Kidney epithelial cell (primary cell): ENCODE measurements around the gene ALDH3B1. TPM values are rescaled to one million over a fixed set of nuclear protein-coding genes. Genes with fewer than 3 reads are reported as not detected.
"Not testable (repeated sequence)": the region's sequence is repeated elsewhere in the genome, so short reads cannot be mapped to it uniquely, and the experiment has no call there.

Source experiments
- DNase-seq: peaks from one replicate; pipeline ENCODE4 v3.0.0-alpha.2; 2010; ENCODE audit warnings: low read depth
- H3K27me3 ChIP-seq: 2 replicates; pipeline ENCODE4 v1.6.0; 2011; ENCODE audit warnings: low read length; ENCODE audit not compliant: control insufficient read depth, insufficient read depth
- H3K36me3 ChIP-seq: 2 replicates; pipeline ENCODE4 v1.5.1; 2011; ENCODE audit warnings: low read length; ENCODE audit not compliant: control insufficient read depth, insufficient read depth
- H3K4me3 ChIP-seq: 2 replicates; pipeline ENCODE4 v1.5.1; 2011; ENCODE audit warnings: low read depth, mild to moderate bottlenecking, control low read depth, low read length
- CTCF ChIP-seq: IDR thresholded peaks from 2 replicates; pipeline ENCODE4 v1.5.1; 2011; ENCODE audit warnings: mild to moderate bottlenecking, moderate library complexity, low read length, control low read depth, inconsistent platforms; ENCODE audit not compliant: insufficient read depth, poor library complexity, severe bottlenecking
- total RNA-seq: library from RNA; depleted of rRNA; stranded (reverse); fragments of >200 nt; gene quantifications from 2 replicates; pipeline ENCODE4 v1.2.3, GENCODE V29; 2015

ALDH3B1 gene
- total RNA-seq, result 1.2 and 2.6 TPM in 2 replicates

DNA sequence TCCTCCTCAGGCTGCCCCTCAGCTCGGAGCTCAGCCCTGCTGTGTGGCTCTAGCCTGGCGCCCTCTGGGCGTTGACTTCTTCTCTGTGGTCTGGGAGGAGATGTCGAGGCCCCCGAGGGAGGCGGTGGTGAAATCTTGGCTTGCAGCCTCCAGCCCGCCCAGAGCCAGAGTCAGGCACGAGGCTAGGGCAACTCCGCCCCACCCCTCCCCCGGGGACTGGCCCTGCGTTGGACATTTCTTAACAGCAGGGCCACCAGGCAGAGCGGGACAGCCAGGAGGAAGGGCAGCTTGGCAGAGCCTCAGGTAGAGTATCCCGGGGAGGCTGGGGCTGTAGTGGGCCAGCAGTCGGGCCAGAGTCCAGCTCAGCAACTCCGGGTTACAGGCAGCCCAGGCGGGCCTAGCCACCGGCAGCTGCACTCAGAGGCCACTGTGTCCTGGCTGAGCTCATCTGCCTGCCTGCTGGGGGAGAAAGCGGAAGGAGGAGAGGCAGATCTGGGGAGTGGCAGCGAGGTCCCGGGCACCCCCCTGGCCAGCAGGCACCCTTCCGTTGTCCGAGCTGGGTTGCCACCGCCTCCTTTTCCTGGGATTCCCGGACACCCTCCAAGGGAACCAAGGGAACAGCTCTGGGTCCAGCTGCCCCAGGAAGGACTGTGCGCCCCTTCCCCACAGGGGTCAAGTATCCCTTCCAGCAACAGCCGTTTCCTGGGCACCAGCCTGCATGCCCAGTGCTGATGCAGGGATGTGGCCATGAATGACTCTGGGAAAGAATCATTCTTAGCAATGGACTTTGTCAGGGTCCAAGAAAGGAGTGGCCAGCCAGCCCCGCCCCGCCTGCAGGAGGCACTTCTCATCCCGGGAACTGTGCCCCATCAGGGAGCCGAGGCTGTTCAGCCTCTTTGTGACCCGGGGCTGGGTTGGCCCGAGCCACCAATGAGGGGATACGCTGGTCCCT, at the start of gene ALDH3B1:
TSS of gene ALDH3B1 (plus strand) at position 238 of the 952 bp plus-strand sequence. CDS start 4,971 bp downstream, outside the sequence.
- peak; percentile 25 for DNase-seq
- TF ChIP-seq CTCF, result no peak
- no peaks in the 10 kb centered on the region for H3K27me3 ChIP-seq
- no peaks in the 10 kb centered on the region for H3K36me3 ChIP-seq
- no peak within 1 kb of the TSS for H3K4me3 ChIP-seq

DNA sequence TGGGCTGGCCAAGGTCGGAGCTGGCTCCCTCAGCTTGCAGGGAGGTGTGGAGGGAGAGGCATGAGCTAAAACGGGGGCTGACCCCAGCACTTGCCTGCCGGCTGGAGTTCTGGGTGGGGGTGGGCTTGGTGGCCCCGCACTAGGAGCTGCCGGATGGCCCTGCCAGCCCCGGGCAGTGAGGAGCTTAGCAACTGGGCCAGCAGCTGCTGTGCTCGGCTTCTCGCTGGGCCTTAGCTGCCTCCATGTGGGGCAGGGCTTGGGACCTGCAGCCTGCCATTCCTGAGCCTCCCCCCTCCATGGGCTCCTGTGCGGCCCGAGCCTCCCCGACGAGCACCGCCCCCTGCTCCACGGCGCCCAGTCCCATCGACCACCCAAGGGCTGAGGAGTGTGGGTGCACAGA, 46.9 kb upstream of the ALDH3B1 start:
- not testable (repeated sequence) for DNase-seq, H3K4me3 ChIP-seq, H3K27me3 ChIP-seq, H3K36me3 ChIP-seq

GRCh38 chr11:67963879-67964278, 46.2 kb upstream of the ALDH3B1 start:
- H3K36me3 ChIP-seq, H3K4me3 ChIP-seq, H3K27me3 ChIP-seq, DNase-seq: not testable (repeated sequence)

GRCh38 chr11:67964746-67965145, 45.4 kb upstream of the ALDH3B1 start:
- not testable (repeated sequence) for H3K36me3 ChIP-seq, H3K27me3 ChIP-seq, DNase-seq, H3K4me3 ChIP-seq

GRCh38 chr11:67965830-67966348, 44.2 kb upstream of the ALDH3B1 start:
- not testable (repeated sequence) for H3K4me3 ChIP-seq, DNase-seq, H3K27me3 ChIP-seq, H3K36me3 ChIP-seq

DNA sequence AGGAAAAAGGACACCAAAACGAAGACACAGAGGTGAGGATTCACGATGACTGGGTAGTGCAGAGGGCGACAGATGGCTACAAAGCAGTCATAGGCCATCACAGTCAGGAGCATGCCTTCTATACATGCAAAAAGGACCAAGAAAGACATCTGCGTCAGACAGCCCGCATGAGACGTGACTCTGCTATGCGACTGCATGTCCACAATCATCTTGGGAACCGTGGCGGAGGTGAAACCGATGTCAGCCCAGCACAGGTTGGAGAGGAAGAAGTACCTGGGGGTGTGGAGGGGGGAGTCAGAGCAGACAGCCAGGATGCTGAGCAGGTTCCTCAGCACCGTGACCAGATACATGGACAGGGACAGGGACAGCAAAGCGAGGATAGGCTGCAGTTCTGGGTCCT, 35.4 kb upstream of the ALDH3B1 start:
- not testable (repeated sequence) for DNase-seq, H3K27me3 ChIP-seq, H3K36me3 ChIP-seq, H3K4me3 ChIP-seq

DNA sequence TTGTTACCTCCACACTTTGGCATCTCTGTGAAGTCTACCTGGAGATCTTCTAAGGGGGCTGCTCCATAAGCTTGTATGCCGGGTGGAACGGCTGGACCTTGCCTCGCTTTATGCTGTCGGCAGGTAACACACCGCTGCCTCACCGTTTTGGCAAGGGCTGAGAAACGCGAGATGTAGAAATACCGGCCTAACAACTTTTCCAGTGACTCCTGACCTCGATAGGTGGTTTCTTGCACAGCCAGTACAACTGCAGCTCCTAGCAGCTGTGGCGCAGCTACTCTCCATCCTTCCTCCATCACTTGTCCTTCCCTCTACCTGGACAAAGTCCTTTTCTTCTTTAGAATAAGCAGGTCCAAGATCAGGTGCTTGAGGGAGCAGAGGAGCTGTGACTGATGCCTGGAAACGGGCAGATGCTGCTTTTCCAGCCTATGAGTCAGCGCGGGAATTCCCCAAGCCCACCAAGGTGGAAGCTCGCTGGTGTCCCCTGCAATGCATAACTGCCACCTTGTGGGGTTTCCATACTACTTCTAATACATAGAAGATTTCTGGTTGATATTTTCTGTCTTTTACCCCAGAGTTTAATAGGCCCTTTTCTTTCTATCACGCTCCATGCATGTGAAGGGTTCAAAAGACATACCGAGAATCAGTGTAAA, 31.2 kb upstream of the ALDH3B1 start:
- not testable (repeated sequence) for H3K4me3 ChIP-seq, H3K36me3 ChIP-seq, DNase-seq

DNA sequence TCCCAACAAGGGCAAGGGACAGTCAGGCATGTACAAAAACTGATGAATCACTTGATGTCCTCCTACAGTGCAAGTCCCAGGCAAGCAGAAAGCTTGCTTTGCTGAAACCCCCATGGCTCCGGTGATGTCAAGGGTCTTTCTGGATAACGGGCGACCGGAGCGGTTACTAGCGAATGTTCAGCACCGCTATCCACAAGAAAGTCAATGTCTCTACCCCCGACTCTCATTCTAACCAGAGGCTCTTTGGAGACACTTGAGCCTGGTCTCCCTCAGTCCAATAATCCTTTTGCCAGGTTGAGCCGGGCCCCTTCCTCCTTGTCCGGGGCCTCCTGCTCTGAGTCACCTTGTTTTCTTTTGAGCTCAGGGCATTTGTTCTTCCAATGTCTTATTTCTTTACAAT, 28.9 kb upstream of the ALDH3B1 start:
- DNase-seq, H3K27me3 ChIP-seq, H3K4me3 ChIP-seq, H3K36me3 ChIP-seq: not testable (repeated sequence)

More for the DNA sequence above, 31.2 kb upstream of the ALDH3B1 start:
- not testable (repeated sequence) for H3K27me3 ChIP-seq

DNA sequence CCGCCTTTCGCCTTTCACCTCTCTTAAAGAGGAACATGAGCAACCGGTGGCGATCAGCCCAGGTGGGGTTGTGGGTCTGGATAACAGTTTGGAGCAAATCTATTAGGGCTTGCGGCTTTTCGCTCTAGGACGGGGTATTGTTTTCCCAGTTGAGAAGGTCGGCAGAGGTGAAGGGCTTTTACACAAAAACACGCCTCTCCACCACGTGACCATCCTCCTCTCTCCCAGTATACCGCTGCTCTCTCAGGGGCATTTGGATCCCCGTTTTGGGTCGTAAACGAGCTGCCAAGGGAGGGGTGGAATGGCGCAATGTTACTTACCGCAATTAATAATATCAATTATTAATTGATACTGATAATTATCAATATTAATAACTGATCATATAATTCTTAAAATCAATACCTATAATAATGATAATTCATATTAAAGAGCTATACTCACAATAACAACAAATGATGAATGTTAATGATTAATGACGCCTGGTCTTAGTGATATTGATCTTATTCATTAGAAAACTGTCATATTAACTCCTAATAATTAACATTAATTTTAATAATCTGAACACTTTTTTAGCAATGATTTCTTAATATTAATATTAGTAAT, 27.8 kb upstream of the ALDH3B1 start:
- H3K4me3 ChIP-seq, H3K27me3 ChIP-seq, DNase-seq, H3K36me3 ChIP-seq: not testable (repeated sequence)
